Measurements from ENCODE around the gene CPED1. TPM values are rescaled to one million over a fixed set of nuclear protein-coding genes. Genes with fewer than 3 reads are reported as not detected.
A peak's percentile ranks its signal among the peaks of the same experiment; 100 is the strongest.

Gene CPED1
- total and polyA plus RNA-seq, 7 experiments from 2014 or later = 0.10 to 4.5 (median 0.40) TPM; not detected in 2

DNA sequence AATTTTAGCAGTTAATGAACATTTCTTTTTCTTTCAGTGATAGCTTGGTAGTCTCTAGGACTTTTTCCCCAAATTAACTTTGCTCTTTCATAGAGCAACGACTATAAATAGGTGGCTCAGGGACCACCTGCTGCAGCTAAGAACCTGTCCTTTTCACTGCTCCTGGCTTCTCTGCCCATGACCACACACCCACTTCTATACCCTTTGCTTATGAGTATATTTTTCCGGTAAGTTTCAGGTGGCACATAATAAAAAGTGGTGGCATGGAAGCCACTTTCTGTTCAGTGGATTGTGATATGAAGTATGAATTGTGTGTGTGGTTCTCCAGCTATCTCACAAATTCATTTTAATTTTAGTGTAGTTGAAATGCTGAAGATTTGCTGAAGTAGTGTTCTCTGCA lies 36.7 kb upstream of the CPED1 start:
- Mint-ChIP-seq H3K9me3 (peaks cover 0 to 8% (median 0%) of the 10 kb centered on the region in 11 donors), H3K4me1 (peaks cover 14 to 34% (median 28%) of the 10 kb centered on the region in 7 donors), H3K27ac (peak overlapping the region in 8 of 9 donors; percentile 96 to 99 (median 98)), H3K36me3 (peaks cover 0 to 20% (median 11%) of the 10 kb centered on the region in 5 donors), H3K4me3 (peak overlapping the region; percentile 81 to 99 (median 96)), H3K27me3 (peaks cover 6 to 14% (median 10%) of the 10 kb centered on the region in 5 donors)
- H3K4me3 ChIP-seq (ENCODE audit: low read length) = no peak overlapping the region
- intact Hi-C loops (cut with micrococcal nuclease) = loop anchor here (1.0 to 10.0 kb wide), 5 partner anchors 45 to 578 kb away; no protein-coding TSS in a partner anchor
- H3K4me1 ChIP-seq (ENCODE audit: control insufficient read depth in 2 of 2, insufficient read depth in 2 of 2, low read length in 2 of 2) = peaks cover 5 to 9% of the 10 kb centered on the region in 2 donors
- peaks cover 0 to 18% (median 14%) of the 10 kb centered on the region in 3 experiments for H3K36me3 ChIP-seq (ENCODE audit: control insufficient read depth in 2 of 3, insufficient read depth in 3 of 3, low read length in 3 of 3)
- no peaks in the 10 kb centered on the region for H3K9me3 ChIP-seq (ENCODE audit: control insufficient read depth in 2 of 3, low read length in 3 of 3)
- peak overlapping the region; percentile 94 for H3K27ac ChIP-seq (ENCODE audit: low read depth, low read length)
- ChIA-PET CTCF (interaction anchor here (1.0 kb wide), 1 partner anchor 129 kb away, joined by 5 read pairs; no protein-coding TSS in a partner anchor), POLR2A (interaction anchor here (1.0 kb wide), 1 partner anchor 44 kb away, joined by 3 read pairs; no protein-coding TSS in a partner anchor)
- no peak for DNase-seq
- no peak for ATAC-seq
- H3K27me3 ChIP-seq (ENCODE audit: control insufficient read depth in 2 of 2, insufficient read depth in 2 of 2, low read length in 2 of 2) = no peaks in the 10 kb centered on the region

DNA sequence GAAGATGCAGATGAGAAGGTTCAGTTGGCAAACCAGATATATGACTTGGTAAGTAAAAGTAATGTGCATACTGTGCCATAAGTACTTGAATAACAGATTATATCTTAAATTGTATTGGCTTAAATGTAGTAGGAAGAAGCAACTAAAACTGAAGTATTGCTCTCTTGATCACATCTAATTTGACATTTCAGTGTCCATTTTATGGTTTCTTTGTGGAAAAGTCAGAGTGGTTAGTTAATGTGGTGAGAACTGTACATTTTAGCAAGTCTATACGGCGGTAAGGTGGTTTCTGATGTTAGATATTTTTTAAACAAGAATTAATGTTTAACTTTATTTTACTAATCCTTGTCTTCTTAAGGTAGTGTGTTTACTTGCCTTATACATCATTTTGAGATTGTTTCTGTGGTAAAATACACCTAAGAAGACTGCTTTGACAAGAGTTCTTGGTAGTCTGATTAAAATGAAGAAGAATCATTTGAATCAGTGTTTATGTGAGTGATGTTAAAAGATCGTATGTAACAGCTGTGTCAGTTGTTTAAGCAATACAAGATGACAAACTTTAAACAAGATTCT lies 32.8 kb upstream of the CPED1 start:
- H3K27me3 ChIP-seq (ENCODE audit: control insufficient read depth in 2 of 2, insufficient read depth in 2 of 2, low read length in 2 of 2) = no peaks in the 10 kb centered on the region
- Mint-ChIP-seq H3K27ac (peak overlapping the region in 1 of 9 donors; percentile 60), H3K9me3 (peaks cover 0 to 4% (median 0%) of the 10 kb centered on the region in 11 donors), H3K27me3 (no peaks in the 10 kb centered on the region), H3K36me3 (peaks cover 10 to 43% (median 24%) of the 10 kb centered on the region in 5 donors), H3K4me1 (peaks cover 17 to 43% (median 28%) of the 10 kb centered on the region in 7 donors), H3K4me3 (peak overlapping the region in 1 of 10 donors; percentile 7)
- no peak overlapping the region for H3K4me3 ChIP-seq (ENCODE audit: low read length)
- intact Hi-C loops (cut with micrococcal nuclease) = loop anchor here (2.0 to 10.0 kb wide), 2 partner anchors 17 to 409 kb away; no protein-coding TSS in a partner anchor
- ChIA-PET POLR2A (interaction anchor here (0.6 kb wide), 1 partner anchor 11 kb away, joined by 4 read pairs; no protein-coding TSS in a partner anchor), CTCF (no interaction called here)
- ATAC-seq (no peak), DNase-seq (no peak)
- H3K36me3 ChIP-seq (ENCODE audit: control insufficient read depth in 2 of 3, insufficient read depth in 3 of 3, low read length in 3 of 3) = peaks cover 0 to 37% (median 14%) of the 10 kb centered on the region in 3 experiments
- no peak overlapping the region for H3K27ac ChIP-seq (ENCODE audit: low read depth, low read length)
- H3K4me1 ChIP-seq (ENCODE audit: control insufficient read depth in 2 of 2, insufficient read depth in 2 of 2, low read length in 2 of 2) = peaks cover 5 to 9% of the 10 kb centered on the region in 2 donors
- no peaks in the 10 kb centered on the region for H3K9me3 ChIP-seq (ENCODE audit: control insufficient read depth in 2 of 3, low read length in 3 of 3)

DNA sequence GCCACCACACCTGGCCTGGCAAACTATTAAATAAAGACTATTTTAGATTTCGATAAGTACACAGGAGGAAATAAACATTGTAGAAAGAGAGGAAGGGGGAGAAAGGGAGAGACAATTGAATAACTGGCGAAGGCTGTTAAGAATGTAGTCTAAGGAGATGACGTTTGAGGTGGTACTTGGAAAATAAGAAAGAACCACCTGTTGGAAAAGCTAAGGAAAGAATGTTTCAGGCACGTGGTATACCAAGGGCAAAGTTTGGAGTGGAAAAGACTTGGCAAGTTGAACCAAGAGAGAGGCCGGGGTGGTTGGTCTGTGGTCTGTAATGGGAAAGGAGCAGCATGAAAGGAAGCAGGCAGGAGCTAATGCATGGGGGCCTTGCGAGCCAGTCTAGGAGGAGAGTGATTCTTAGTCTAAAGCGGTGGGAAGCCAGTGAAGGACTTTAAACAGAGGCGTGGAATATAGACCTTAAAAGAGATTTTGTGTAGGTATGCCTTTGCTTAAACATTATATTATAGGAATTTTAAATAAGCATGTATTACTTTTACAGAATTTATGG lies 28.5 kb upstream of the CPED1 start:
- CTCF ChIA-PET = interaction anchor here (1.1 kb wide), 1 partner anchor 121 kb away, joined by 4 read pairs; no protein-coding TSS in a partner anchor
- intact Hi-C loops (cut with micrococcal nuclease) = loop anchor here in 1 of 2 donors (10.0 kb wide), 1 partner anchor 405 kb away; no protein-coding TSS in a partner anchor
- POLR2A ChIA-PET = no interaction called here
- Mint-ChIP-seq H3K4me1 (peaks cover 8 to 49% (median 32%) of the 10 kb centered on the region in 7 donors), H3K36me3 (peaks cover 15 to 47% (median 20%) of the 10 kb centered on the region in 5 donors), H3K9me3 (no peaks in the 10 kb centered on the region), H3K27me3 (no peaks in the 10 kb centered on the region), H3K4me3 (peak overlapping the region in 1 of 10 donors; percentile 50), H3K27ac (peak overlapping the region in 2 of 9 donors; percentile 4 to 28)
- Histone ChIP-seq H3K27me3 (ENCODE audit: control insufficient read depth in 2 of 2, insufficient read depth in 2 of 2, low read length in 2 of 2) (no peaks in the 10 kb centered on the region), H3K4me3 (ENCODE audit: low read length) (no peak overlapping the region), H3K27ac (ENCODE audit: low read depth, low read length) (no peak overlapping the region), H3K9me3 (ENCODE audit: control insufficient read depth in 2 of 3, low read length in 3 of 3) (no peaks in the 10 kb centered on the region), H3K36me3 (ENCODE audit: control insufficient read depth in 2 of 3, insufficient read depth in 3 of 3, low read length in 3 of 3) (peaks cover 0 to 46% (median 19%) of the 10 kb centered on the region in 3 experiments), H3K4me1 (ENCODE audit: control insufficient read depth in 2 of 2, insufficient read depth in 2 of 2, low read length in 2 of 2) (no peaks in the 10 kb centered on the region)
- DNase-seq = no peak
- ATAC-seq = no peak

DNA sequence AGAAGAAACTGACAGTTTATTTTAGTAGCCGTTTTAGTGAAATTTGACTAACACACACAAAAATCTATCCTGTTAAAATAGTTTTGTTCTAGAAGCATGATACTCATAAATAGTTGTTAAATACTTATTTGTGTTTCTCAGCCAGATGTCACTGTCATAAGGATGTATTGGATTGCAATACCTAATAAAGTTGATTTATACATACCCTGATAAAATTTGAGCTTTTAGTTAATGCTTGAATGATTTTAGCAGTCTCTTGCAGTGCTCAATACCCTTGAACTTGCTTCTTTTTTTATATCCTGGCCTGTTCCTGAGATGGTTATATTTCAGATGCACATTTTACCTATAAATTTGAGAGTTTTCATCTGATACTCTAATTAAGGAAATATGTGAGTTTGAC lies 27.8 kb upstream of the CPED1 start:
- no peaks in the 10 kb centered on the region for H3K9me3 ChIP-seq (ENCODE audit: control insufficient read depth in 2 of 3, low read length in 3 of 3)
- Mint-ChIP-seq H3K9me3 (no peaks in the 10 kb centered on the region), H3K27me3 (no peaks in the 10 kb centered on the region), H3K36me3 (peaks cover 15 to 48% (median 18%) of the 10 kb centered on the region in 5 donors), H3K4me1 (peaks cover 6 to 48% (median 32%) of the 10 kb centered on the region in 7 donors), H3K27ac (peak overlapping the region in 1 of 9 donors; percentile 8), H3K4me3 (no peak overlapping the region)
- ChIA-PET POLR2A (no interaction called here), CTCF (interaction anchor here (1.1 kb wide), 1 partner anchor 121 kb away, joined by 4 read pairs; no protein-coding TSS in a partner anchor)
- ATAC-seq (no peak), DNase-seq (no peak)
- intact Hi-C loops (cut with micrococcal nuclease) = no loop called here
- no peak overlapping the region for H3K4me3 ChIP-seq (ENCODE audit: low read length)
- peaks cover 0 to 42% (median 17%) of the 10 kb centered on the region in 3 experiments for H3K36me3 ChIP-seq (ENCODE audit: control insufficient read depth in 2 of 3, insufficient read depth in 3 of 3, low read length in 3 of 3)
- no peaks in the 10 kb centered on the region for H3K27me3 ChIP-seq (ENCODE audit: control insufficient read depth in 2 of 2, insufficient read depth in 2 of 2, low read length in 2 of 2)
- H3K4me1 ChIP-seq (ENCODE audit: control insufficient read depth in 2 of 2, insufficient read depth in 2 of 2, low read length in 2 of 2) = no peaks in the 10 kb centered on the region
- H3K27ac ChIP-seq (ENCODE audit: low read depth, low read length) = no peak overlapping the region

DNA sequence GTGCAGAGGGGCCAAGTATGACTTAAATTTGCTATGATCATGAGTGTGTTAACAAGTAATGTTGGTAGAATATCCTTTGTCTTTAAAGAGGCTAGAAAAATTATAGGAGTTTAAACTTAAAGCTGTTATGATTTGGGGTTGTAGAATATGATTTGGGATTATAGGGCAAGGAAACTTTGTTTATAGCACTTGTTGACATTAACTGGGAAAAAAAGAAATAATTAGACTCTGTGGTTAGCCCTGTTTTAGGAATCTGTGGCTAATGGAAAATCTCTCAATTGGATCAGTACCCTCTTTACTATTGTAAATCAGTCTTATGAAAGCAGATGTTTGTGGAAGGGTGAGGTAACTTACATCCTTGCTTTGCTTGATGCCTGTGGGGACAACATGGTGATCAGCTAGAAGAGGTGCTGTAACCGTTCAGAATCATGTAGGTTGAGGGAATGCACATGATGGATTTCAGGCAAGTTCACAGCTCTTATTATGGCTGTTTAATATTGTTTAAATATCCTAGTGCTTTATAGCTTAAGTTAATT lies 26.8 kb upstream of the CPED1 start:
- no peak for DNase-seq
- H3K36me3 Mint-ChIP-seq = peaks cover 15 to 49% (median 18%) of the 10 kb centered on the region in 5 donors
- intact Hi-C loops (cut with micrococcal nuclease) = loop anchor here in 1 of 2 donors (1.0 kb wide), 1 partner anchor 7 kb away; no protein-coding TSS in a partner anchor
- Histone ChIP-seq H3K4me3 (ENCODE audit: low read length) (no peak overlapping the region), H3K27ac (ENCODE audit: low read depth, low read length) (no peak overlapping the region), H3K27me3 (ENCODE audit: control insufficient read depth in 2 of 2, insufficient read depth in 2 of 2, low read length in 2 of 2) (no peaks in the 10 kb centered on the region), H3K36me3 (ENCODE audit: control insufficient read depth in 2 of 3, insufficient read depth in 3 of 3, low read length in 3 of 3) (peaks cover 4 to 41% (median 12%) of the 10 kb centered on the region in 3 experiments), H3K4me1 (ENCODE audit: control insufficient read depth in 2 of 2, insufficient read depth in 2 of 2, low read length in 2 of 2) (no peaks in the 10 kb centered on the region), H3K9me3 (ENCODE audit: control insufficient read depth in 2 of 3, low read length in 3 of 3) (no peaks in the 10 kb centered on the region)
- no peaks in the 10 kb centered on the region for H3K9me3 Mint-ChIP-seq
- peak overlapping the region in 2 of 9 donors; percentile 8 to 10 for H3K27ac Mint-ChIP-seq
- no peak overlapping the region for H3K4me3 Mint-ChIP-seq
- ATAC-seq = no peak
- H3K4me1 Mint-ChIP-seq = peaks cover 3 to 48% (median 31%) of the 10 kb centered on the region in 7 donors
- POLR2A ChIA-PET = interaction anchor here (0.8 kb wide), 1 partner anchor 11 kb away, joined by 4 read pairs; the partner anchor contains the start of gene ING3
- no peaks in the 10 kb centered on the region for H3K27me3 Mint-ChIP-seq
- CTCF ChIA-PET = interaction anchor here (1.2 kb wide), 1 partner anchor 26 kb away, joined by 4 read pairs; no protein-coding TSS in a partner anchor

DNA sequence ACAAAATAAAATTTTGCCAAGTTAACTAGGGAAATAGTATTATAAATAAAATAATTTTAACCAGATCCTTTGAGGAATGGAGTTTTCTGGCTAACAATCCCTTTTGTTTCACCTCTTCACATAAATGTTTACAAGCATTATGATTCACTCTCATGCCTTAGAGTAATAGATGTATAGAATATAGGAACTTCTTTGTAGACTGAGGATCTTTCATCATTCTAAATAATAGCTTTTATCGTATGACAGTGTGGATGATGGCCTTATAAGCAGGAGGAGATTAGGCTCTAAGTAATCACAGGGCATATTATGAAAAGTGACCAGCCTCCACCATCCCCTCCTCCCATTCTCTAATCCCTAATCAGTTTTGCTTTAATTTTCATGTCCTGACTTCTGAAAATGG lies 24.4 kb upstream of the CPED1 start:
- H3K4me3 Mint-ChIP-seq = no peak overlapping the region
- ATAC-seq (no peak), DNase-seq (no peak)
- Histone ChIP-seq H3K27me3 (ENCODE audit: control insufficient read depth in 2 of 2, insufficient read depth in 2 of 2, low read length in 2 of 2) (no peaks in the 10 kb centered on the region), H3K36me3 (ENCODE audit: control insufficient read depth in 2 of 3, insufficient read depth in 3 of 3, low read length in 3 of 3) (peaks cover 4 to 44% (median 16%) of the 10 kb centered on the region in 3 experiments), H3K4me1 (ENCODE audit: control insufficient read depth in 2 of 2, insufficient read depth in 2 of 2, low read length in 2 of 2) (no peaks in the 10 kb centered on the region), H3K9me3 (ENCODE audit: control insufficient read depth in 2 of 3, low read length in 3 of 3) (no peaks in the 10 kb centered on the region), H3K27ac (ENCODE audit: low read depth, low read length) (no peak overlapping the region), H3K4me3 (ENCODE audit: low read length) (no peak overlapping the region)
- peaks cover 3 to 36% (median 25%) of the 10 kb centered on the region in 7 donors for H3K4me1 Mint-ChIP-seq
- no peaks in the 10 kb centered on the region for H3K9me3 Mint-ChIP-seq
- POLR2A ChIA-PET = no interaction called here
- no peak overlapping the region for H3K27ac Mint-ChIP-seq
- H3K27me3 Mint-ChIP-seq = no peaks in the 10 kb centered on the region
- intact Hi-C loops (cut with micrococcal nuclease) = no loop called here
- H3K36me3 Mint-ChIP-seq = peaks cover 11 to 47% (median 22%) of the 10 kb centered on the region in 5 donors
- CTCF ChIA-PET = no interaction called here
